Right atrium auricular region (tissue), 2 donors: ENCODE results near the gene SSC4D. TPM values are rescaled to one million over a fixed set of nuclear protein-coding genes. Genes with fewer than 3 reads are reported as not detected.
A peak's percentile ranks its signal among the peaks of the same experiment; 100 is the strongest.

Experiments used
- DNase-seq: peaks from one replicate; pipeline ENCODE4 v3.0.0-alpha.2; 2019; ENCODE audit warnings: low spot score
- H3K27ac ChIP-seq, 2 donors: fragments of 200-600 bp; sonication (generic); 1 replicate in 1 of 2; 2 replicates in 1 of 2; pipeline ENCODE4 v1.5.1; 2016 to 2019
- H3K27me3 ChIP-seq, 2 donors: fragments of 200-600 bp; sonication (generic); one replicate each; pipeline versions ENCODE4 v1.5.1 to v1.6.0; 2017 to 2019
- H3K36me3 ChIP-seq: fragments of 200-600 bp; sonication (generic); one replicate; pipeline ENCODE4 v1.5.1; 2016
- H3K4me1 ChIP-seq, 2 donors: fragments of 200-600 bp; sonication (generic); one replicate each; pipeline versions ENCODE4 v1.5.1 to v1.6.0; 2017 to 2019
- H3K4me3 ChIP-seq, 2 donors: fragments of 200-600 bp; sonication (generic); 1 replicate in 1 of 2; 2 replicates in 1 of 2; pipeline ENCODE4 v1.5.1; 2017 to 2019; ENCODE audit warnings: mild to moderate bottlenecking in 1 of 2, moderate library complexity in 1 of 2
- H3K9me3 ChIP-seq, 2 donors: fragments of 200-600 bp; sonication (generic); one replicate each; pipeline ENCODE4 v1.5.1; 2019
- CTCF ChIP-seq, 2 donors: fragments of 200-600 bp; sonication (generic); IDR thresholded peaks; one replicate each; pipeline ENCODE4 v1.5.1; 2019; ENCODE audit warnings: antibody characterized with exemption in 2 of 2
- total RNA-seq, 2 donors: library from RNA; depleted of rRNA; stranded (reverse); fragments of >200 nt; gene quantifications; one replicate each; pipeline ENCODE4 v1.1.0, GENCODE V29; 2016

SSC4D gene
- total RNA-seq, 2 donors from 2014 or later = 0.35 to 0.37 TPM

- no peaks in the 10 kb centered on the region for H3K27me3 ChIP-seq
- DNase-seq = no peak
- peaks cover 17% of the 10 kb centered on the region for H3K36me3 ChIP-seq
- peak overlapping the region; percentile 99 to 100 for H3K27ac ChIP-seq
- TF ChIP-seq CTCF (IDR thresholded peaks at IDR 0.05) = no peak
- peaks cover 0 to 66% of the 10 kb centered on the region in 2 donors for H3K4me1 ChIP-seq
- H3K9me3 ChIP-seq = no peaks in the 10 kb centered on the region
- peak overlapping the region; percentile 96 to 97 for H3K4me3 ChIP-seq
Observed at GRCh38 chr7:76356823-76357222, 52.7 kb downstream of the SSC4D start.

- Histone ChIP-seq H3K27ac (peak overlapping the region; percentile 99 to 100), H3K4me1 (peaks cover 0 to 72% of the 10 kb centered on the region in 2 donors), H3K36me3 (peaks cover 17% of the 10 kb centered on the region), H3K4me3 (no peak overlapping the region), H3K27me3 (no peaks in the 10 kb centered on the region), H3K9me3 (no peaks in the 10 kb centered on the region)
- no peak for TF ChIP-seq CTCF (IDR thresholded peaks at IDR 0.05)
- DNase-seq = no peak
Observed at GRCh38 chr7:76356115-76356514, 53.4 kb downstream of the SSC4D start.

- DNase-seq = no peak
- Histone ChIP-seq H3K27me3 (no peaks in the 10 kb centered on the region), H3K27ac (peak overlapping the region; percentile 70 to 99), H3K9me3 (no peaks in the 10 kb centered on the region), H3K4me3 (peak overlapping the region in 1 of 2 donors; percentile 14), H3K4me1 (peaks cover 0 to 74% of the 10 kb centered on the region in 2 donors), H3K36me3 (peaks cover 21% of the 10 kb centered on the region)
- TF ChIP-seq CTCF (IDR thresholded peaks at IDR 0.05) = no peak
Observed at GRCh38 chr7:76354981-76355730, 54.3 kb downstream of the SSC4D start.

- Histone ChIP-seq H3K27ac (peak overlapping the region; percentile 70 to 99), H3K27me3 (no peaks in the 10 kb centered on the region), H3K4me3 (peak overlapping the region in 1 of 2 donors; percentile 14), H3K36me3 (peaks cover 28% of the 10 kb centered on the region), H3K9me3 (no peaks in the 10 kb centered on the region), H3K4me1 (peaks cover 0 to 74% of the 10 kb centered on the region in 2 donors)
- no peak for DNase-seq
- no peak for TF ChIP-seq CTCF (IDR thresholded peaks at IDR 0.05)
Observed at GRCh38 chr7:76354516-76354915, 55.0 kb downstream of the SSC4D start.

GRCh38 chr7:76353744-76354143 lies 55.8 kb downstream of the SSC4D start:
- Histone ChIP-seq H3K27me3 (no peaks in the 10 kb centered on the region), H3K9me3 (no peaks in the 10 kb centered on the region), H3K27ac (peak overlapping the region; percentile 70 to 99), H3K36me3 (peaks cover 33% of the 10 kb centered on the region), H3K4me3 (no peak overlapping the region), H3K4me1 (peaks cover 0 to 79% of the 10 kb centered on the region in 2 donors)
- TF ChIP-seq CTCF (IDR thresholded peaks at IDR 0.05) = no peak
- no peak for DNase-seq
